ENCODE results near the gene PRTN3. TPM values are rescaled to one million over a fixed set of nuclear protein-coding genes. Genes with fewer than 3 reads are reported as not detected.

Gene PRTN3
- total RNA-seq, 1 donor from 2014 or later: not detected

GRCh38 chr19:879711-880438 lies 39.1 kb downstream of the PRTN3 start:
- ChIA-PET CTCF (interaction anchor here (0.5 kb wide), 1 partner anchor 23 kb away, joined by 3 read pairs; no protein-coding TSS in a partner anchor), POLR2A (interaction anchor here (0.7 to 1.5 kb wide), 3 partner anchors 13 to 187 kb away, joined by 3 to 8 read pairs (median 3); partner anchors contain the start of genes ARHGAP45, MED16 and RNU6-9)
- no peaks in the 10 kb centered on the region for H3K4me1 Mint-ChIP-seq
- no peak for DNase-seq
- TF ChIP-seq CTCF (IDR thresholded peaks at IDR 0.05): no peak
- H3K27ac Mint-ChIP-seq: no peak overlapping the region
- ATAC-seq (ENCODE audit: low read depth): no peak
- peaks cover 42% of the 10 kb centered on the region for H3K36me3 Mint-ChIP-seq (ENCODE audit: low read depth)
- intact Hi-C loops (cut with micrococcal nuclease): no loop called here
- no peaks in the 10 kb centered on the region for H3K9me3 Mint-ChIP-seq
- H3K27me3 Mint-ChIP-seq: no peaks in the 10 kb centered on the region
- no peak overlapping the region for H3K4me3 Mint-ChIP-seq

- Mint-ChIP-seq H3K36me3 (ENCODE audit: low read depth) (peaks cover 38% of the 10 kb centered on the region), H3K9me3 (no peaks in the 10 kb centered on the region), H3K27me3 (no peaks in the 10 kb centered on the region), H3K27ac (no peak overlapping the region), H3K4me3 (no peak overlapping the region), H3K4me1 (no peaks in the 10 kb centered on the region)
- DNase-seq: no peak
- no peak for ATAC-seq (ENCODE audit: low read depth)
- no peak for TF ChIP-seq CTCF (IDR thresholded peaks at IDR 0.05)
- POLR2A ChIA-PET: no interaction called here
- CTCF ChIA-PET: no interaction called here
- intact Hi-C loops (cut with micrococcal nuclease): no loop called here
These were observed 40.7 kb downstream of the PRTN3 start for GRCh38 chr19:881385-882071.

DNA sequence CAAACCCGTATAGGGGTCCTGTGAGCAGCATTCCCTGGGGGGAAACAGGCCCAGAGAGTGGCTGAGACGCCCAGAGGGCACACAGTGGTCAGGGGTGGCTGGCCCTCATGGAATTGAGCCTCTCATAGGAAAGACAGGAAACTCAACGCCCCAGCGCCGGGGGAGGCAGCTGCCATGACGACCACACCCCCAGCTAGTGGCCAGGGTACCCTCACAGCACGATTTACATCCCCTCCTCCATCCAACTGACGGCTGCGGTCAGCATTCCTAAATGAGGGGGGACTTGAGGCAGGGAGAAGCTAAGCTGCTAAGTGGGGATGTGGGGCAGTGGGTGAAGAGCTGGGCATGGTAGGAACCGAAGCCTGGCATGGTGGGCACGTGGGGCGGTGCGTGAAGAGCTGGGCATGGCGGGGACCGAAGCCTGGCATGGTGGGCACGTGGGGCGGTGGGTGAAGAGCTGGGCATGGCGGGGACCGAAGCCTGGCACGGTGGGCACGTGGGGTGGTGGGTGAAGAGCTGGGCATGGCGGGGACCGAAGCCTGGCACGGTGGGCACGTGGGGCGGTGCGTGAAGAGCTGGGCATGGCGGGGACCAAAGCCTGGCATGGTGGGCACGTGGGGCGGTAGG lies 42.2 kb downstream of the PRTN3 start:
- ATAC-seq (ENCODE audit: low read depth): no peak
- H3K9me3 Mint-ChIP-seq: no peaks in the 10 kb centered on the region
- ChIA-PET CTCF (no interaction called here), POLR2A (no interaction called here)
- intact Hi-C loops (cut with micrococcal nuclease): no loop called here
- no peak for TF ChIP-seq CTCF (IDR thresholded peaks at IDR 0.05)
- DNase-seq: no peak
- peaks cover 46% of the 10 kb centered on the region for H3K36me3 Mint-ChIP-seq (ENCODE audit: low read depth)
- H3K27ac Mint-ChIP-seq: no peak overlapping the region
- H3K4me1 Mint-ChIP-seq: no peaks in the 10 kb centered on the region
- no peak overlapping the region for H3K4me3 Mint-ChIP-seq
- no peaks in the 10 kb centered on the region for H3K27me3 Mint-ChIP-seq

GRCh38 chr19:883661-884211 lies 42.9 kb downstream of the PRTN3 start:
- CTCF ChIA-PET: no interaction called here
- Mint-ChIP-seq H3K27ac (no peak overlapping the region), H3K4me1 (no peaks in the 10 kb centered on the region), H3K9me3 (no peaks in the 10 kb centered on the region), H3K27me3 (no peaks in the 10 kb centered on the region), H3K4me3 (no peak overlapping the region), H3K36me3 (ENCODE audit: low read depth) (peaks cover 47% of the 10 kb centered on the region)
- intact Hi-C loops (cut with micrococcal nuclease): no loop called here
- no peak for ATAC-seq (ENCODE audit: low read depth)
- TF ChIP-seq CTCF (IDR thresholded peaks at IDR 0.05): no peak
- POLR2A ChIA-PET: no interaction called here
- DNase-seq: no peak
